HL-60 (cell line): ENCODE results near the gene PRDM16.

Experiments used
- CTCF ChIP-seq: IDR thresholded peaks from one replicate; pipeline ENCODE4 v1.5.1; 2011; ENCODE audit warnings: low read length, control low read depth, inconsistent platforms; ENCODE audit not compliant: insufficient read depth
- GABPA ChIP-seq: IDR thresholded peaks from 2 replicates; pipeline ENCODE4 v1.6.1; 2012; ENCODE audit warnings: low read depth

GRCh38 chr1:3454811-3455618, 386.0 kb downstream of the PRDM16 start:
- TF ChIP-seq CTCF = no peak
- TF ChIP-seq GABPA = no peak
